ENCODE data around the gene PODXL.

- TF ChIP-seq, protein P1, sequence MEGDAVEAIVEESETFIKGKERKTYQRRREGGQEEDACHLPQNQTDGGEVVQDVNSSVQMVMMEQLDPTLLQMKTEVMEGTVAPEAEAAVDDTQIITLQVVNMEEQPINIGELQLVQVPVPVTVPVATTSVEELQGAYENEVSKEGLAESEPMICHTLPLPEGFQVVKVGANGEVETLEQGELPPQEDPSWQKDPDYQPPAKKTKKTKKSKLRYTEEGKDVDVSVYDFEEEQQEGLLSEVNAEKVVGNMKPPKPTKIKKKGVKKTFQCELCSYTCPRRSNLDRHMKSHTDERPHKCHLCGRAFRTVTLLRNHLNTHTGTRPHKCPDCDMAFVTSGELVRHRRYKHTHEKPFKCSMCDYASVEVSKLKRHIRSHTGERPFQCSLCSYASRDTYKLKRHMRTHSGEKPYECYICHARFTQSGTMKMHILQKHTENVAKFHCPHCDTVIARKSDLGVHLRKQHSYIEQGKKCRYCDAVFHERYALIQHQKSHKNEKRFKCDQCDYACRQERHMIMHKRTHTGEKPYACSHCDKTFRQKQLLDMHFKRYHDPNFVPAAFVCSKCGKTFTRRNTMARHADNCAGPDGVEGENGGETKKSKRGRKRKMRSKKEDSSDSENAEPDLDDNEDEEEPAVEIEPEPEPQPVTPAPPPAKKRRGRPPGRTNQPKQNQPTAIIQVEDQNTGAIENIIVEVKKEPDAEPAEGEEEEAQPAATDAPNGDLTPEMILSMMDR (IDR thresholded peaks at IDR 0.05): no peak
- no peak for TF ChIP-seq POLR2A (IDR thresholded peaks at IDR 0.05)
These were observed 46.6 kb upstream of the PODXL start for GRCh38 chr7:131602994-131603372.
